GM21786 (cell line): ENCODE measurements around the gene TIMM29.
"Not testable (repeated sequence)": the region's sequence is repeated elsewhere in the genome, so short reads cannot be mapped to it uniquely, and the experiment has no call there.

Experiments
- ATAC-seq: cut with Tn5 transposase; IDR thresholded peaks from one replicate; pipeline ENCODE4 v1.9.1; 2021; ENCODE audit not compliant: unreplicated experiment

Gene TIMM29

DNA sequence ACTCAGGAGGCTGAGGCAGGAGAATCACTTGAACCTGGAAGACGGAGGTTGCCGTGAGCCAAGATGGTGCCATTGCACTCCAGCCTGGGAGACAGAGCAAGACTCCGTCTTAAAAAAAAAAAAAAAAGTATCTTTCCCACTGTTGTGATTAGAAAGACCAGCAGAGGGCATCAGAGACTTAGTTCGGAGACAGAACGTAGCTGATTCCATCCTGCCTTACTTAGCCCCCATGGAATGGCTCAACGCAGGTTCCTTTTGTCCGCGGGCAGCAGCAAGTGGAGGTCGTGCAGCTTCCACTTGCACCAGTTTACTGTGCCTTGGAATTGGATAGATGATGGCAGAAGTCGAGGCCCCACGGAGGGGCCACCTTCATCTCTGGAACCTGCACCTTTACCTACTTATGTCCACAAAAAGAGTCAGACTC is 8.1 kb downstream of the TIMM29 start:
- ATAC-seq, result no peak

DNA sequence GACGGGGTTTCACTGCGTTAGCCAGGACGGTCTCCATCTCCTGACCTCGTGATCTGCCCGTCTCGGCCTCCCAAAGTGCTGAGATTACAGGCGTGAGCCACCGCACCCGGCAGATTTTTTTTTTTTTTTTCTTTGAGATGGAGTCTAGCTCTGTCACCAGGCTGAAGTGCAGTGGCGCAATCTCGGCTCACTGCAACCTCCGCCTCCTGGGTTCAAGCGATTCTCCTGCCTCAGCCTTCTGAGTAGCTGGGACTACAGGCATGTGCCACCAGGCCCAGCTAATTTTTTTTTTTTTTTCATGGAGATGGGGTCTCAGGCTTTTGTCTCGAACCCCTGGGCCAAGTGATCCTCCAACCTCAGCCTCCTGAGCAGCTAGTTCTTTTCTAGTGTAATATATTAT is 13.0 kb downstream of the TIMM29 start:
- ATAC-seq, result not testable (repeated sequence)

DNA sequence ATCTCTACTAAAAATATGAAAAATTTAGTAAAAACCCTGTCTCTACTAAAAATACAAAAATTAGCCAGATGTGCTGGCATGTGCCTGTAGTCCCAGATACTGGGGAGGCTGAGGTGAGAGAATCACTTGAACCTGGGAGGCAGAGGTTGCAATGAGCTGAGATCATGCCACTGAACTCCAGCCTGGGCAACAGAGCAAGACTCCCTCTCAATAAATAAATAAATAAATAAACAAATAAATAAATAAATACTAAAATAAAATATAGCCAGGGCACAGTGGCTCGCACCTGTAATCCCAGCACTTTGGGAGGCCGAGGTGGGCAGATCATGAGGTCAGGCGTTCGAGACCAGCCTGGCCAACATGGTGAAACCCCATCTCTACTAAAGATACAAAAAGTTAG is 14.8 kb downstream of the TIMM29 start:
- not testable (repeated sequence) for ATAC-seq

DNA sequence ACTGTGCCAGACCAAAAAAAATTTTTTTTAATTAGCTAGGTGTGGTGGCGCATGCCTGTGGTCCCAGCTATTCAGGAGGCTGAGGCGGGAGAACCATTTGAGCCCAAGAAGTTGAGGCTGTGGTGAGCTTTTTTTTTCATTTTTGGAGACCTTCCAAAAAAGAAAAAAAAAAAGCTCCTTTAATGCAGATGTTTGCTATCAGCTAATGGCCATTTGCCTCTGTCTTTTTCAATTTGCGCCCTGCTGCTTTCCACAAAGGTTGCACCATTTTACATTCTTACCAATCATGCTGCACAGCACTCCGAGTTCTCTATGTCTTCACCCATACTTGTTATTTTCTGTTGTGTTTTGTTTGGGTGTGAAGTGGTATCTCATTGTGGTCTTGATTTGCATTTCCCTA is 16.7 kb downstream of the TIMM29 start:
- no peak for ATAC-seq

DNA sequence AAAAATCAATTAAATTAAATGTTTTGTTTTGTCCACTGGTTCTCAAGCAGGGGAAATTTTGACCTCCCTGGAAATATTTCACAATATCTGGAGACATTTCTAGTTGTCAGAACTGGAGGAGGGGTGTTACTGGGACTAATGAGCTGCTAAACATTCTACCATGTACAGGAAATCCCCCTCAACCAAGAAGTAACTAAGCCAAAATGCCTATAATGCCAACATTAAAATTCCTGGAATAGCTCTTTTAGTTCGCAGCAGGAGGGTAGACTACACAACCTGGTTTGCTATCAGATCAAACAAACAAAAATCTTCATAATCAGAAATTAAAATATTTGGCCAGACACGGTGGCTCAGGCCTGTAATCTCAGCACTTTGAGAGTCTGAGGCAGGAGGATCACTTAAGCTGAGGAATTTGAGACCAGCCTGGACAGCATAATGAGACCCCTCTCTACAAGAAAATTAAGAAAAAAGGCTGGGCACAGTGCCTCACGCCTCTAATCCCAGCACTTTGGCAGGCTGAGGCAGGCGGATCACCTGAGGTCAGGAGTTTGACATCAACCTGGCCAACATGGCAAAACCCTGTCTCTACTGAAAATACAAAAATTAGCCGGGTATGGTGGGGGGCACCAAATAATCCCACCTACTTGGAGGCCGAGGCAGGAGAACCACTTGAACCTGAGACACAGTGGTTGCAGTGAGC is 18.5 kb downstream of the TIMM29 start:
- ATAC-seq, result no peak

DNA sequence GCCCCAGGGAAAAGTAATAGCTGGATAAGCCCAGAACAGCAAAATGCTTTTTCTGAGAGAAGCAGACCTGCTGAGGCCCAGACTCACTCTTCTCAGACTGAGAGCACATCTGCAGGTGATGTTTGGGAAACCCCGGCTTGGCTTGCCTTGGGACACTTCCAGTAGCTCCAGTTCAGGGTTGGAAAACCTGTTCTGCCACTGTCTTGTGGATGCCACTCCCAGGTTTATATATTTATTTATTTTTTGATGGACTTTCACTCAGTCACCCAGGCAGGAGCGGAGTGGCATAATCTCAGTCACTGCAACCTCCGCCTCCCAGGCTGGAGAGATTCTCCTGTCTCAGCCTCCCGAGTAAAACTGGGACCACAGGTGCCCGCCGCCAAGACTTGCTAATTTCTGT is 24.2 kb downstream of the TIMM29 start:
- no peak for ATAC-seq

DNA sequence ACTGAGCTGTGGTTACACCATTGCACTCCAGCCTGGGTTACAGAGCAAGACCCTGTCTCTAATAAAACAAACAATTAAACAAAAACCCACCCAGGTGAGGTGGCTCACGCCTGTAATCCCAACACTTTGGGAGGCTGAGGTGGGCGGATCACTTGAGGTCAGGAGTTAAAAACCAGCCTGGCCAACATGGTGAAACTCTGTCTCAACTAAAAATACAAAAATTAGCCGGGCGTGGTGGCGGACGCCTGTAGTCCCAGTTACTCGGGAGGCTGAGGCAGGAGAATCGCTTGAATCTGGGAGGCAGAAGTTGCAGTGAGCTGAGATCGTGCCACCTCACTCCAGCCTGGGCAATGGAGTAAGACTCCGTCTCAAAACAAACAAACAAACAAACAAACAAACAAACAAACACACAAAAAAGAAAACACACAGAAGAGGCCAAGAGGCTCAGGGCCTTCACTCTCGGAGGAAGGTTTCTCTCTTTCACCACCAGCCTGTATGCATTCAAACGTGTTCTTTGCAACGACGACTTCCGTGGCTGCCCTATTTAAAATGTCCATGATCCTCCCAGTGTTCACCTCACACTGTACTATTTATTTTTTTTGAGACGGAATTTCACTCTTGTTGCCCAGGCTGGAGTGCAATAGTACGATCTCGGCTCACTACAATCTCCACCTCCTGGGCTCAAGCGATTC is 30.8 kb downstream of the TIMM29 start:
- ATAC-seq, result not testable (repeated sequence)

DNA sequence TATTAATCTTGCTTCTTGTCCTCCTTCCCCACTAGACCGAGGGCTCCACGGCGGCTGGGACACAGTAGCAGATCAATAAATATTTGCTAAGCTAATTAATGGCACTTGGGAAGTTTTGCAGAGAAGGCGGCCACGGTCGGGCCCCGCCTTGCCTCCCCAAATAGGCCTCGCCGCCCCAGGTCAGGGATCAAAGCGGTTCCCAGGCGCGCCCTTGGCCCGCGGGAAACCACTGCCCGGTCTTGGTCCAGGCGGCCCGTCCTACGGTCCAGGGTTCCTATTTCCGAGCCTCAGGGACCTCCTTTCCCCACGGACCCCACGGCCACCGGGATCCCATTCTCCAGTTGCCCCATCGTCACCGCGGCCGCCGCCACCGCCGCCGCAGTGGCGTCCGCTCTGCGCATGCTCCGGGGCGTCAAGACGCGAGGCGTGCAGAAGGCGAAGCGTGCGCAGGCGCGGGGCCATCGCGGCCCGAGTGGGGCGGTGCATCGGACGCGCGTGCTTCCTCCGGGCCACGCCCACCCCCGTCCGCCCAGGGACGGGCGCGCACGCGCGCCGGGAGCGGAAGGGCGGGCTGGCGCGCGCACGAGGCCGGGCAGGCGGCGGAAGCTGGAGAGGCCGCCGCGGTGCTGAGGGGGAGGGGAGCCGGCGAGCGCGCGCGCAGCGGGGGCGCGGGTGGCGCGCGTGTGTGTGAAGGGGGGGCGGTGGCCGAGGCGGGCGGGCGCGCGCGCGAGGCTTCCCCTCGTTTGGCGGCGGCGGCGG is 31.9 kb downstream of the TIMM29 start, which contains the start of gene SMARCA4:
Gene SMARCA4 (plus strand): TSS at position 717 of the 759 bp plus-strand sequence. CDS start 23,122 bp downstream, outside the sequence.
- peak; percentile 68 for ATAC-seq

DNA sequence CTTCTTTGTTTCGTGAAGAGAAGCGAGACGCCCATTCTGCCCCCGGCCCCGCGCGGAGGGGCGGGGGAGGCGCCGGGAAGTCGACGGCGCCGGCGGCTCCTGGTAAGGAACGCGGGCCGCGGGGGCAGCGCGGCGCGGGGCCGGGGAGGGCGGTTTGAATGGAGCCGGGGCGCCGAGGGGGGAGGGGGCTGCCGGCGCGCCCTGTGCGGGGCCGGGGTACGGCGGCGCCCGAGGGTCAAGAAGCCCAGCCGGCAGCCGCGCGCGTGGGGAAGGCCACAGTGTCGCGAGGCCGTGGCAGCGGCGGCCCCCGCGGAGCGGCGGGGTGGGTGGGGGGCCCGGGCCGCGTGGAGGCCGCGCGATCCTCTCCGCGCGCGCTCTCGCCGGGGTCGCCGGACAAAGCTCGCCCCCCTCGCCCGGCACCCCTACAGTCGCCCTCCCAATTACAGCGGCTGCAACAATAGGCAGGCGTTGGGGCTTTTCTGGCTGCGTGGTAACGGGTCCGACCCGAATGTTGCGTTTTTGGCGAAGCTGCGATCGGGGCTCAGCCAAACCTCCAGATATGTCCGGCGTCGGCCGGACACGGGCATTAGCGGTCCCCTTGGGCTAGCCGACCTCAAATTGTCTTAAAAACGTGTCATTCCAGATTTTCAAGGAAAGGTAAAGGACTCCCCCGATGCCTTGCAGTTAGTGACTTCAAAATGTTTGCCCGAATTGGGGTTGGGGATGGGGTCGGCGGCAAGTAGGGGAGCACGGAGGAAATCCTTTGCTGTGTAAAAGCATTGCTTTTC is 32.7 kb downstream of the TIMM29 start:
- ATAC-seq, result peak; percentile 14

DNA sequence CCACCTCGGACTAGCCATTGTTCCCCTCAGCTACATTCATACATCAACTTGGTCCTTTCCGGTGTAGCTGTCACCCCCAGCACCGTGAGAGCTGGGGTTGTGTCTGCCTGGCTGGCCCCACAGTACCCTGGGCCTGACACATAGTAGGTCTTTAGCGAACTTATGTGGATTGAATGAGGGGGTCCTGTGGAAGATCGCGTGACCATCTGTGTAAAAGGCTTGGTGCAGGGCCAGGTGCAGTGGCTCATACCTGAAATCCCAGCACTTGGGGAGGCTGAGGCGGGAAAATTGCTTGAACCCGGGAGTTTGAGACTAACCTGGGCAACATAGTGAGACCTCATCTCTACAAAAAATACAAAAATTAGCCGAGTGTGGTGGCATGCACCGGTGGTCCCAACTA is 34.3 kb downstream of the TIMM29 start:
- ATAC-seq, result no peak

DNA sequence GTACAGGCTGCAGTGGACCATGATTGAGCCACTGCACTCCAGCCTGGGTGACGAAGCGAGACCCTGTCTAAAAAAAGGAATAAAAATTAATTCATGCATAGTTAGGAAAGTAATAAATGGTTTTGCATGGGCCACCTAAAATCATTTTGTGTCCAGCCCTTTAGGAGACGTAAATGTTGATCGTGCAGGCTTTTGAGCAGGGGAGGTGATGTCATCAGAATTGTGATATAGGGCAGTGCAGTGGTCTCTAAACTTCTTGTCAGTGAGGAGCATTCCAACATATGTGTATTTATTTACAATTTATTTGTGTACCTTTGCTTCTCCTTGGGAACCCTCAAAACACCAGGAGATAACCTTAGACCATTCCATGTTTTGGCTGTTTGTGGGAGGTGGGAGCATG is 35.3 kb downstream of the TIMM29 start:
- ATAC-seq, result no peak

DNA sequence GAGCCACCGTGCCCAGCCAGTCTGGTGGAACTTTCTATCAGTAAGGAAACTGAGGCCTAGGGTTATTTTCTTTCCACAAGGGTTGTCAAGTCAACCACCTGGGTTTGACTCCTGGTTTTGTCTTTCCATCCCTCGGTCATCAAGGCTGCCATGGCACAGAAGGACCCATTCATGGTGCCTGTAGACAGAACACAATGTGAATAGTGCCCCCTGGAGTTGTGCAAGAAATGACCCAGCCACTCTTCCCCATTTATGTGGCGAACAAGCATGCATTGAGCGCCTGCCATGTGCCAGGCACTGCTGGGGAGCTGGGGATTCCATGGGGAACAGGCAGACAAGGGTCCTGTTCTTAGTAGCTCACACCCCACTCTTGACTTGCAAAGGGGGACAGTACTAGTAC is 36.3 kb downstream of the TIMM29 start:
- ATAC-seq, result no peak

DNA sequence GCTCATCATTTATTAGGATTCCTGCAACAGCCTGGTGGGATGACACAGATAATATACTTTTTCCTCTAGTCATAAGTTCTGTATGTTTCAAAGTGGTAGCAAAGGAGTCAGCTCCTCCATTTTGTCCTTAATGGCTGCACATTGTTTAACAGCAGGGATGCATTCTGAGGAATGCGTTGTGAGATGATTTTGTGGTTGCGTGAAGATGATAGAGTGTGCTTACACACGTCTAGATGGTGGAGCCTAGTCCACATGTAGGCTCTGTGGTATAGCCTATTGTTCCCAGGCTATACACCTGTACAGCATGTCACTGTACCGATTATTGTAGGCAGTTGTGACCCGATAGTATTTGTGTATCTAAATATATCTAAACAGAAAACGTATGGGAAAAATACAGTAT is 36.8 kb downstream of the TIMM29 start:
- no peak for ATAC-seq

DNA sequence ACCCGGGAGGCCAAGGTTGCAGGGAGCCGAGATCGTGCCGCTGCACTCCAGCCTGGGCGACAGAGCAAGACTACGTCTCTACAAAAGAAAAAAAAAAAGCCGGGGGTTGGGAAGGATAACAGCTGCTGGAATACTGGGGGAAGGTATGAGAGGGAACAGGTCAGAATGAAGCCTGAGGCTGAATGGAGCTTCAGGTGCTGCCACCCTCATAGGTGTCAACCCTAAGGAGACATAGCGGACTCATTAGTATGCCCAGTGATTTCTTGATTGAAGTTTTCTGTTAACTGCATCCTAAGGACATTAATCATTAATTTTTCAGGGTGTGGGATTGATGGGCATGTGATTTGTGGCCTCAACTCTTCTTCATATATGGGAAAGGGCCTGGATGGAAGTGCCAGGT is 38.2 kb downstream of the TIMM29 start:
- no peak for ATAC-seq

DNA sequence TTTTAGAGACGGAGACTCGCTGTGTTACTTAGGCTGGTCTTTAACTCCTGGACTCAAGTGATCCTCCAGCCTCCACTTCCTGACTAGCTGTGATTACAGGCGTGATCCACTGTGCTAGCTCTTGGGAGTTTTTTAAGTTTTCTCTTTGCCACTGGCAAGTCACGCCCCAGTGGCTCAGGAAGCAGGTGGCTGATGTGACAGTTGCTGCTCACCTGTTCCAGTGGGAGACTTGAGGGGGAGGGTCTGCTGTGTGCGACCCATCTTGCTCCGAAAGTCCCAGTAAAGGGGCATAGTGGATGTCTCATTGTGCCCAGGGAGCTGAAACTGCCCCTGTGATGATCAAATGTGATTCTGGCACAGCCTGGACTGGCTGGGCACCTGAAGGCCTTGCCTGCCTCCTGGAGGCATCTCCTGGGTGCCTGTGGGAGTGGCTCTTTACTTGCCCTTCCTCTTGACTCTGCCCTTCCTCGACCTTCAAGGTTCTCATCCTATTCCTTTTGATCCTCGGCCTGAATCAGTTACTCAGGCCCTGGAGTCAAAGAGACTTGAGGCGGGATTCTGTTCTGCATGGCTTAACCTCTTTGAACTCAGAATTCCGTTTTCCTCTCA is 40.0 kb downstream of the TIMM29 start:
- ATAC-seq, result no peak

DNA sequence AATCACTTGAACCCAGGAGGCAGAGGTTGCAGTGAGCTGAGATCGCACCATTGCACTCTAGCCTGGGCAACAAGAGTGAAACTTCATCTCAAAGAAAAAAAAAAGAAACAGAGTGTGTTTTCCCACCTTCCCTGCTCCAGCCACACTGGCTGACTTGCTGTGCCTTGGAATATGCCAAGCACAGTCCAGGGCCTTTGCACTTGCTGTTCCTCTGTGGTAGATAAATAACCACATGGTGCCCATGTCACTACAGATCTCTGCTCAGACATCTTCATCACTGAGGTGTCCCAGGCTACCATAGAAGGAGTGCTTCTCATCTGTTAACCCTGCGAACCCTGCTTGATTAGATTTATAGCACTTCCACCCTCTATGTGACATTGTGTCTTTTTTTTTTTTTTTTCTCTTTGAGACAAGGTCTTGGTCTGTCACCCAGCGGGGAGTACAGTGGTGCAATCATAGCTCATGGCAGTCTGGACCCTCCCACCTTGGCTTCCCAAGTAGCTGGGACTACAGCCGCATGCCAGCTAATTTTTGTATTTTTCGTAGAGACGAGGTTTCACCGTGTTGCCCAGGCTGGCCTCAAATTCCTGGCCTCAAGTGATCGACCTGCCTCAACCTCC is 42.6 kb downstream of the TIMM29 start:
- no peak for ATAC-seq

DNA sequence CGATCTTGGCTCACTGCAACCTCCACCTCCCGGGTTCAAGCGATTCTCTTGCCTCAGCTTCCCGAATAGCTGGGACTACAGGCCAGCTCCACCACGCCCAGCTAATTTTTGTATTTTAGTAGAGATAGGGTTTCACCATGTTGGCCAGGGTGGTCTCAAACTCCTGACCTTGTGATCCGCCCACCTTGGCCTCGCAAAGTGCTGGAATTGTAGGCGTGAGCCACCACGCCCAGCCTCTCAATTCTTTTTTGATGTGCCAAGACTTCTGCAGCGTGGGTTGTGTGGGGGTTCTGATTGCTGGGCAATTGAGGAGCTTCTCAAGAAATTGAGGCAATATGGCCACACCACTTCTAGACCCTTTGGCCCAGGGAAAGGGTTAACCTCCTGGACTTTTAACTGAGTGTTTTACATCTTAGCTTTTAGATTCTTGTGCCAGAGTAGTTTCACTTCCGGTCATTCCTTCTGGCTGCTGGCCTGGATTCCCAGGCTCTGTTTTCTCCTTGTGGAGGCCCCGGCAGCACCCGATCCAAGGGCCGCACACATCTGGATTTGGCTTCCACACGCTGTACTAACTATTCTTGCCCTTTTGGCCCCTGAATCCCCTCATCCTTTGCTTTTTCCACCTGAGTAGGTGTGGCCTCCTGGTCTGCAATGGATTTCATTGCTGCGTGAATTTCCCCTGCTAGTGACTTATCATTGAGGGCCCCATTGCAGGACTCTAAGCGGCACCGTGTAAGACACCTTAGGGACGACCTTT is 46.9 kb downstream of the TIMM29 start:
- no peak for ATAC-seq

DNA sequence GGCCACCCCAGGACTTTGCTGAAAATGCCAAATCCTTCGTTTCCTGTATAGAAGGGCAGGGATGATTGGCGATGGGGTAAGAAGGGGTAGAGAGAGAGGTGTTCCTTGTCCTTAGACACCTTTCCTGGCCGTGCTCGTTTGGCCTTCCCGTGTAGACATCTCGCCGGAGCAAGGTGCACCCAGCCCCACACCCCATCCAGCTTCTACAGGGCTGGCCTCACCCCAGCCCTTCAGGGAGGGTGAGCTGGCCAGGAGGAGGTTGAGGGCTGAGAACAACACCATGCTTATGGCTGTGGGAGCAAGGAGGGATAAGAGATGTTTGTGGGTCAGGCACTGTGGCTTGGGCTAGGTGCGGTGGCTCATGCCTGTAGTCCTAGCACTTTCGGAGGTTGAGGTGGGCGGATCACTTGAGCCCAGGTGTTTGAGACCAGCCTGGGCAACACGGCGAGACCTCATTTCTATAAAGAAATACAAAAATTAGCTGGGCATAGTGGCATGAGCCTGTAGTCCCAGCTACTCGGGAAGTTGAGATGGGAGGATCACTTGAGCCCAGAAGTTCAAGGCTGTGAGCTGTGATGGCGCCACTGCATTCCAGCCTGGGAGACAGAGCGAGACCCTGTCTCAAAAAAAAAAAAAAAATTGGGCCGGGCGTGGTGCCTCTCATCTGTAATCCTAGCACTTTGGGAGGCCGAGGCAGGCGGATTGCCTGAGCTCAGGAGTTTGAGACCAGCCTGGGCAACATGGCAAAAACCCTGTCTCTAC is 47.7 kb downstream of the TIMM29 start:
- no peak for ATAC-seq

DNA sequence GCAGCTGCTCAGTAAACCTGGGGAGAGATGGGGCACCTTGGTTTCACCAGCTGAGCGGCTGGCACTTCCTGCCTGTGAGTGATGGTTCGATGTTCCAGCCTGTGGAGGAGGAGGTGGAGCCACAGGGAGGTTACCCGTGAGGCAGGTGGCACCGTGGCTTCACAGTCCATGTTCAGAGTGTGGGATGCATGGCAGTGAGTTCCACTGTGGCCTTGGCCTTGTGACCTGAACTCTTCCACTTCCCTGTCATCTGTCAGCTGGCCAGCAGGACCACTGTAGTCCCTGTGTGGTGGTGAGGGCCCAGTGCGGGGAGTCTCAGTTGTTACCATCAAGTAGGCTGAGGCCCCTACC is 49.1 kb downstream of the TIMM29 start:
- no peak for ATAC-seq
